H9 (cell line): ENCODE data around the gene CFAP77. TPM values are rescaled to one million over a fixed set of nuclear protein-coding genes. Genes with fewer than 3 reads are reported as not detected.
A peak's percentile ranks its signal among the peaks of the same experiment; 100 is the strongest.

Experiments
- DNase-seq: peaks from one replicate; pipeline ENCODE4 v3.0.0-alpha.2; 2017
- H2AFZ ChIP-seq: one replicate; pipeline ENCODE4 v1.6.1; 2013; ENCODE audit warnings: mild to moderate bottlenecking, low read length, control low read depth, moderate library complexity
- H2AK5ac ChIP-seq: 2 replicates; pipeline ENCODE4 v1.6.1; 2013; ENCODE audit warnings: low read length, control low read depth, mixed read lengths; ENCODE audit not compliant: insufficient read length
- H2BK120ac ChIP-seq: one replicate; pipeline ENCODE4 v1.6.1; 2013; ENCODE audit warnings: low read depth, mild to moderate bottlenecking, low read length, control low read depth, inconsistent platforms; ENCODE audit not compliant: poor library complexity, severe bottlenecking
- H2BK12ac ChIP-seq: 2 replicates; pipeline ENCODE4 v1.6.1; 2013; ENCODE audit warnings: low read length, control low read depth, mixed read lengths, low read depth; ENCODE audit not compliant: insufficient read length
- H2BK15ac ChIP-seq: 2 replicates; pipeline ENCODE4 v1.6.1; 2013; ENCODE audit warnings: low read depth, low read length, control low read depth
- H2BK20ac ChIP-seq: one replicate; pipeline ENCODE4 v1.6.1; 2013; ENCODE audit warnings: low read depth, mild to moderate bottlenecking, low read length, control low read depth, inconsistent platforms; ENCODE audit not compliant: poor library complexity, severe bottlenecking
- H2BK5ac ChIP-seq: 2 replicates; pipeline ENCODE4 v1.6.1; 2013; ENCODE audit warnings: low read length, control low read depth, mixed read lengths; ENCODE audit not compliant: insufficient read length
- H3K14ac ChIP-seq: 2 replicates; pipeline ENCODE4 v1.6.1; 2013; ENCODE audit warnings: low read length, control low read depth; ENCODE audit not compliant: insufficient read depth
- H3K18ac ChIP-seq: 2 replicates; pipeline ENCODE4 v1.6.1; 2013; ENCODE audit warnings: low read depth, mild to moderate bottlenecking, mixed read lengths, low read length, control low read depth; ENCODE audit not compliant: insufficient read length
- H3K23ac ChIP-seq: 2 replicates; pipeline ENCODE4 v1.6.1; 2013; ENCODE audit warnings: low read length, control low read depth, mixed read lengths, low read depth; ENCODE audit not compliant: insufficient read length
- H3K23me2 ChIP-seq: 2 replicates; pipeline ENCODE4 v1.6.1; 2013; ENCODE audit warnings: low read depth, mild to moderate bottlenecking, mixed read lengths, low read length, control low read depth; ENCODE audit not compliant: insufficient read length, poor library complexity, severe bottlenecking
- H3K27ac ChIP-seq: 2 replicates; pipeline ENCODE4 v1.5.1; 2013; ENCODE audit warnings: low read length, control low read depth, mixed read lengths, low read depth; ENCODE audit not compliant: insufficient read length
- H3K27me3 ChIP-seq: 2 replicates; pipeline ENCODE4 v1.6.1; 2013; ENCODE audit warnings: low read length, control low read depth, inconsistent platforms; ENCODE audit not compliant: insufficient read depth
- H3K4ac ChIP-seq: 2 replicates; pipeline ENCODE4 v1.6.1; 2013; ENCODE audit warnings: low read depth, mild to moderate bottlenecking, control low read depth, inconsistent platforms, low read length, moderate library complexity
- H3K4me1 ChIP-seq: 2 replicates; pipeline ENCODE4 v1.6.1; 2013; ENCODE audit warnings: low read length, control low read depth, inconsistent platforms; ENCODE audit not compliant: insufficient read depth
- H3K4me2 ChIP-seq: 2 replicates; pipeline ENCODE4 v1.6.1; 2013; ENCODE audit warnings: low read length, control low read depth, mixed read lengths; ENCODE audit not compliant: insufficient read length, insufficient read depth
- H3K56ac ChIP-seq: 2 replicates; pipeline ENCODE4 v1.6.1; 2013; ENCODE audit warnings: low read depth, mild to moderate bottlenecking, mixed read lengths, low read length, control low read depth; ENCODE audit not compliant: insufficient read length
- H3K79me1 ChIP-seq: 2 replicates; pipeline ENCODE4 v1.6.1; 2013; ENCODE audit warnings: low read depth, mild to moderate bottlenecking, moderate library complexity, low read length, control low read depth, inconsistent platforms; ENCODE audit not compliant: insufficient read depth, poor library complexity, severe bottlenecking
- H3K79me2 ChIP-seq: 2 replicates; pipeline ENCODE4 v1.6.1; 2013; ENCODE audit warnings: low read length, control low read depth, inconsistent platforms; ENCODE audit not compliant: insufficient read depth
- H3K9ac ChIP-seq: 2 replicates; pipeline ENCODE4 v1.6.1; 2013; ENCODE audit warnings: low read length, control low read depth, mixed read lengths; ENCODE audit not compliant: insufficient read length; ENCODE audit errors: extremely low read depth
- H3K9me3 ChIP-seq: one replicate; pipeline ENCODE4 v1.6.1; 2013; ENCODE audit warnings: low read depth, low read length, inconsistent platforms; ENCODE audit not compliant: control insufficient read depth
- H3T11ph ChIP-seq: one replicate; pipeline ENCODE4 v1.6.1; 2013; ENCODE audit warnings: mild to moderate bottlenecking, low read length, control low read depth, inconsistent platforms
- H4K20me1 ChIP-seq: one replicate; pipeline ENCODE4 v1.6.1; 2013; ENCODE audit not compliant: control insufficient read depth, insufficient read length, insufficient read depth
- H4K5ac ChIP-seq: 2 replicates; pipeline ENCODE4 v1.6.1; 2013; ENCODE audit warnings: low read depth, mild to moderate bottlenecking, mixed read lengths, low read length, control low read depth; ENCODE audit not compliant: insufficient read length
- H4K8ac ChIP-seq: replicated peaks from 2 replicates; pipeline ENCODE4 v1.6.1; 2013; ENCODE audit warnings: low read length, control low read depth, mixed read lengths, low read depth; ENCODE audit not compliant: insufficient read length
- H4K91ac ChIP-seq: 2 replicates; pipeline ENCODE4 v1.6.1; 2013; ENCODE audit warnings: low read depth, mild to moderate bottlenecking, moderate library complexity, mixed read lengths, low read length, control low read depth; ENCODE audit not compliant: insufficient read length
- H3K27ac Mint-ChIP-seq, 3 experiments: 2 replicates in 2 of 3; 3 replicates in 1 of 3; pipeline ENCODE4 v1.8.0; 2020 to 2021; ENCODE audit warnings: mixed read lengths in 3 of 3, mild to moderate bottlenecking in 1 of 3, moderate library complexity in 1 of 3
- H3K27me3 Mint-ChIP-seq: 2 replicates; pipeline ENCODE4 v1.8.0; 2021; ENCODE audit warnings: low read depth, mild to moderate bottlenecking, moderate library complexity, mixed read lengths
- H3K36me3 Mint-ChIP-seq, 3 experiments: 2 replicates in 2 of 3; 3 replicates in 1 of 3; pipeline ENCODE4 v1.8.0; 2020 to 2021; ENCODE audit warnings: low read depth in 3 of 3, mixed read lengths in 3 of 3; ENCODE audit not compliant: insufficient read depth in 1 of 3
- H3K4me1 Mint-ChIP-seq, 2 experiments: 2 replicates each; pipeline ENCODE4 v1.8.0; 2020; ENCODE audit warnings: mixed read lengths in 2 of 2
- H3K4me3 Mint-ChIP-seq, 2 experiments: 2 replicates in 1 of 2; 3 replicates in 1 of 2; pipeline ENCODE4 v1.8.0; 2020 to 2021; ENCODE audit warnings: mild to moderate bottlenecking in 2 of 2, mixed read lengths in 2 of 2, moderate library complexity in 1 of 2
- H3K9me3 Mint-ChIP-seq, 2 experiments: 2 replicates in 1 of 2; 3 replicates in 1 of 2; pipeline ENCODE4 v1.8.0; 2020; ENCODE audit warnings: mild to moderate bottlenecking in 2 of 2, mixed read lengths in 2 of 2, moderate library complexity in 1 of 2
- CTCF ChIP-seq: fragments of 200-600 bp; sonication (generic); conservative IDR thresholded peaks from 3 replicates; pipeline ENCODE4 v1.8.0; 2021; ENCODE audit warnings: antibody characterized with exemption, mild to moderate bottlenecking
- WGBS: extraction: QIAGEN DNeasy Blood & Tissue Kit; methylation state at CpG from one replicate; pipeline ENCODE4 v1.1.7; 2013; ENCODE audit warnings: missing lambda C conversion rate, low lambda C conversion rate, mixed read lengths; ENCODE audit not compliant: insufficient read length; ENCODE audit errors: extremely low coverage; 5-methylcytosine and 5-hydroxymethylcytosine counted together
- total RNA-seq: library from RNA; stranded (reverse); gene quantifications from 2 replicates; pipeline ENCODE4 v1.2.1, GENCODE V29; 2021

CFAP77 gene
- total RNA-seq, 1 experiment from 2014 or later: 0.72 TPM

- H2BK12ac ChIP-seq: no peak overlapping the region
- H3K14ac ChIP-seq: peak overlapping the region; percentile 17; the same call in 1 of the 2 replicates
- no peak overlapping the region for H2BK5ac ChIP-seq
- Mint-ChIP-seq H3K4me3 (no peak overlapping the region; a peak in 1 of 5 replicates), H3K27ac (no peak overlapping the region), H3K9me3 (no peaks in the 10 kb centered on the region; a peak in 1 of 5 replicates), H3K4me1 (peaks cover 36 to 50% of the 10 kb centered on the region in 2 experiments), H3K36me3 (no peaks in the 10 kb centered on the region), H3K27me3 (peaks cover 25% of the 10 kb centered on the region)
- H3K56ac ChIP-seq: no peak overlapping the region
- H2BK15ac ChIP-seq: no peak overlapping the region
- H2BK20ac ChIP-seq: no peak overlapping the region
- no peak overlapping the region for H4K8ac ChIP-seq
- H3K79me1 ChIP-seq: no peaks in the 10 kb centered on the region
- no peaks in the 10 kb centered on the region; the same call in 1 of the 2 replicates for H3K4me1 ChIP-seq
- H4K91ac ChIP-seq: no peak overlapping the region
- H3K4ac ChIP-seq: no peak overlapping the region
- H3K27ac ChIP-seq: no peak overlapping the region
- H3K79me2 ChIP-seq: no peaks in the 10 kb centered on the region
- no peak overlapping the region for H3K23ac ChIP-seq
- peaks cover 2% of the 10 kb centered on the region for H3K23me2 ChIP-seq
- no peaks in the 10 kb centered on the region for H4K20me1 ChIP-seq
- no peak overlapping the region for H3K18ac ChIP-seq
- no peak overlapping the region for H3K4me2 ChIP-seq
- no peak overlapping the region for H2AK5ac ChIP-seq
- WGBS: no CpG with 5 or more reads among the region's 17 CpGs
- no peak overlapping the region for H3T11ph ChIP-seq
- H2AFZ ChIP-seq: no peak overlapping the region
- no peak for DNase-seq
- no peak overlapping the region for H3K9ac ChIP-seq
- no peaks in the 10 kb centered on the region for H3K9me3 ChIP-seq
- no peak overlapping the region for H2BK120ac ChIP-seq
- no peaks in the 10 kb centered on the region for H3K27me3 ChIP-seq
- no peak overlapping the region for H4K5ac ChIP-seq
- TF ChIP-seq CTCF: no peak
Measured at GRCh38 chr9:132426639-132427414, 16.8 kb downstream of the CFAP77 start.
